Left lung (tissue), 10 donors: Measurements from ENCODE around the gene F8A1. TPM values are rescaled to one million over a fixed set of nuclear protein-coding genes. Genes with fewer than 3 reads are reported as not detected.
"Not testable (repeated sequence)": the region's sequence is repeated elsewhere in the genome, so short reads cannot be mapped to it uniquely, and the experiment has no call there.

Experiments used
- ATAC-seq: fragments of 200-7000 bp; cut with Tn5 transposase; one replicate; pipeline ENCODE4 v1.9.1; 2020; ENCODE audit warnings: moderate library complexity
- DNase-seq, 4 donors: peaks; one replicate each; pipeline ENCODE4 v3.0.0-alpha.2; 2013 to 2020
- H3K27ac ChIP-seq, 2 donors: fragments of 200-600 bp; sonication (generic) in 1 of 2; one replicate each; pipeline versions ENCODE4 v1.5.0 to v1.8.0; 2020 to 2021
- H3K27me3 ChIP-seq, 2 donors: fragments of 200-600 bp; sonication (generic) in 1 of 2; one replicate each; pipeline versions ENCODE4 v1.5.0 to v1.8.0; 2020 to 2021
- H3K36me3 ChIP-seq, 2 donors: fragments of 200-600 bp; sonication (generic) in 1 of 2; one replicate each; pipeline versions ENCODE4 v1.5.0 to v1.8.0; 2020 to 2021
- H3K4me1 ChIP-seq, 2 donors: fragments of 200-600 bp; one replicate each; pipeline ENCODE4 v1.8.0; 2021
- H3K4me3 ChIP-seq, 2 donors: fragments of 200-600 bp; sonication (generic) in 1 of 2; one replicate each; pipeline versions ENCODE4 v1.5.0 to v1.8.0; 2020 to 2021; ENCODE audit warnings: mild to moderate bottlenecking in 1 of 2
- H3K9me3 ChIP-seq, 2 donors: fragments of 200-600 bp; sonication (generic) in 1 of 2; one replicate each; pipeline versions ENCODE4 v1.5.0 to v1.8.0; 2020 to 2021
- CTCF ChIP-seq, 2 donors: fragments of 200-600 bp; sonication (generic) in 1 of 2; IDR thresholded peaks; one replicate each; pipeline versions ENCODE4 v1.5.0 to v1.8.0; 2021; ENCODE audit warnings: antibody characterized with exemption in 2 of 2
- intact Hi-C, 2 donors: fragments of 100-400 bp; cut with DNase I; formaldehyde crosslinking; loops; one replicate each; pipeline versions ENCODE4 v1.11.2 to v1.14.2; 2022
- polyA plus RNA-seq, 6 donors: library from polyadenylated mRNA; unstranded; fragments of 120-200 nt; gene quantifications; one replicate each; pipeline ENCODE4 v1.2.1, GENCODE V29; 2013; ENCODE audit not compliant: insufficient read length in 6 of 6
- total RNA-seq, 2 donors: library from RNA; stranded (reverse); fragmentation: NEBNext Ultra II Directional; extraction: Animal tissue kit (Norgen Biotek cat#: 25700); gene quantifications; one replicate each; pipeline ENCODE4 v1.2.1, GENCODE V29; 2021
- donor health status: DM: no; HTN: yes; CAD: no.
- donor health status: DM: no; HTN: no; CAD: no.

Gene F8A1
- total and polyA plus RNA-seq, 8 donors: 7.6 to 33.1 (median 15.6) TPM

- Histone ChIP-seq H3K27ac (no peak overlapping the region), H3K4me1 (no peaks in the 10 kb centered on the region), H3K4me3 (no peak overlapping the region), H3K36me3 (no peaks in the 10 kb centered on the region), H3K9me3 (no peaks in the 10 kb centered on the region), H3K27me3 (no peaks in the 10 kb centered on the region)
- no peak for DNase-seq
- no peak for ATAC-seq
- no peak for TF ChIP-seq CTCF (IDR thresholded peaks at IDR 0.05)
- intact Hi-C loops: no loop called here
Measured at GRCh38 chrX:154900323-154900722, 14.2 kb downstream of the F8A1 start.

GRCh38 chrX:154902408-154902807, 16.3 kb downstream of the F8A1 start:
- Histone ChIP-seq H3K27me3 (no peaks in the 10 kb centered on the region), H3K4me3 (no peak overlapping the region), H3K4me1 (no peaks in the 10 kb centered on the region), H3K27ac (no peak overlapping the region), H3K36me3 (no peaks in the 10 kb centered on the region), H3K9me3 (no peaks in the 10 kb centered on the region)
- intact Hi-C loops: no loop called here
- no peak for DNase-seq
- no peak for ATAC-seq
- no peak for TF ChIP-seq CTCF (IDR thresholded peaks at IDR 0.05)

GRCh38 chrX:154908821-154909220, 22.7 kb downstream of the F8A1 start:
- no peak for DNase-seq
- H3K27ac ChIP-seq: no peak overlapping the region

GRCh38 chrX:154910048-154910447, 23.9 kb downstream of the F8A1 start:
- H3K36me3 ChIP-seq, H3K4me3 ChIP-seq, DNase-seq, H3K9me3 ChIP-seq, H3K27me3 ChIP-seq, H3K27ac ChIP-seq, intact Hi-C loops, ATAC-seq, H3K4me1 ChIP-seq: not testable (repeated sequence)

More at GRCh38 chrX:154908821-154909220, 22.7 kb downstream of the F8A1 start:
- peaks cover 0 to 2% of the 10 kb centered on the region in 2 donors for H3K9me3 ChIP-seq
- no peak for ATAC-seq
- no peaks in the 10 kb centered on the region for H3K36me3 ChIP-seq
- no peaks in the 10 kb centered on the region for H3K27me3 ChIP-seq
- no peaks in the 10 kb centered on the region for H3K4me1 ChIP-seq
- no peak overlapping the region for H3K4me3 ChIP-seq
- TF ChIP-seq CTCF (IDR thresholded peaks at IDR 0.05): no peak
- intact Hi-C loops: no loop called here

- intact Hi-C loops, H3K4me1 ChIP-seq: not testable (repeated sequence)
Measured at GRCh38 chrX:154910528-154910927, 24.4 kb downstream of the F8A1 start.

GRCh38 chrX:154914052-154914451, 27.9 kb downstream of the F8A1 start:
- ATAC-seq: no peak
- DNase-seq: no peak
- TF ChIP-seq CTCF (IDR thresholded peaks at IDR 0.05): no peak
- H3K36me3 ChIP-seq: no peaks in the 10 kb centered on the region
- no peak overlapping the region for H3K27ac ChIP-seq
- peaks cover 0 to 2% of the 10 kb centered on the region in 2 donors for H3K9me3 ChIP-seq
- no peaks in the 10 kb centered on the region for H3K27me3 ChIP-seq
- no peaks in the 10 kb centered on the region for H3K4me1 ChIP-seq
- H3K4me3 ChIP-seq: no peak overlapping the region
- intact Hi-C loops: no loop called here

More at GRCh38 chrX:154910528-154910927, 24.4 kb downstream of the F8A1 start:
- not testable (repeated sequence) for H3K9me3 ChIP-seq, H3K27me3 ChIP-seq, H3K4me3 ChIP-seq, H3K27ac ChIP-seq, H3K36me3 ChIP-seq, DNase-seq, ATAC-seq
